Stimulated activated naive CD8-positive, alpha-beta T cell treated with anti-CD3 and anti-CD28 coated beads, Interleukin-15, Interleukin-2, amounts not matched to agents 100 ng/mL and 50 ng/mL, for 24 hours (primary cell): ENCODE measurements around the gene C11orf24.
A peak's percentile ranks its signal among the peaks of the same experiment; 100 is the strongest.
"Not testable (repeated sequence)": the region's sequence is repeated elsewhere in the genome, so short reads cannot be mapped to it uniquely, and the experiment has no call there.

ENCODE experiments used
- H3K27ac Mint-ChIP-seq: one replicate; pipeline ENCODE4 v1.8.0; 2021; ENCODE audit warnings: mild to moderate bottlenecking, mixed read lengths
- H3K27me3 Mint-ChIP-seq: one replicate; pipeline ENCODE4 v1.8.0; 2021; ENCODE audit warnings: mixed read lengths
- H3K36me3 Mint-ChIP-seq: one replicate; pipeline ENCODE4 v1.8.0; 2021; ENCODE audit warnings: low read depth, mixed read lengths
- H3K4me1 Mint-ChIP-seq: one replicate; pipeline ENCODE4 v1.8.0; 2021; ENCODE audit warnings: low read depth, mixed read lengths
- H3K4me3 Mint-ChIP-seq: one replicate; pipeline ENCODE4 v1.8.0; 2021; ENCODE audit warnings: mild to moderate bottlenecking, mixed read lengths
- H3K9me3 Mint-ChIP-seq: one replicate; pipeline ENCODE4 v1.8.0; 2021; ENCODE audit warnings: mixed read lengths

The C11orf24 gene

DNA sequence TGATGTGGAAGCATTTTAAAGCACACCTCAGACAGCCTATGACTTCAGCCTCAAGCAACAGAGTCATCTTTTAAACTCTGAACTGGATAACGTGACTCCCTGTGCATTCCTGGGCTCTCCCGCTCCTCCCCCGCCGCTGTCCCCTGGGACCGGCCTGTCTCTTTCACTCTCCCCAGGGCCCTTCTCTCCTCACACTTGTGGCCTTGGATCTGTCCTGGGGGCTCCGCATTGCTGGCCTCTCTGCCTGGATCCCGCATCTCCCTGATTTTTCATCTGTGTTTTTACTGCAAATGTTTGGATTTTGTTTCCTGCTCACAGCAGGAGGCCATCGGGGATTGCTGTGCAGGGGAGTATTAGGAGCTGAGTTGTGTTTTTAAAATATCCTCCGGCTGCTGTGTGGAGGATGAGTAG is 15.4 kb downstream of the C11orf24 start:
- Mint-ChIP-seq H3K4me3 (no peak overlapping the region), H3K36me3 (peaks cover 4% of the 10 kb centered on the region), H3K27ac (no peak overlapping the region), H3K27me3 (no peaks in the 10 kb centered on the region), H3K4me1 (peaks cover 5% of the 10 kb centered on the region), H3K9me3 (no peaks in the 10 kb centered on the region)

DNA sequence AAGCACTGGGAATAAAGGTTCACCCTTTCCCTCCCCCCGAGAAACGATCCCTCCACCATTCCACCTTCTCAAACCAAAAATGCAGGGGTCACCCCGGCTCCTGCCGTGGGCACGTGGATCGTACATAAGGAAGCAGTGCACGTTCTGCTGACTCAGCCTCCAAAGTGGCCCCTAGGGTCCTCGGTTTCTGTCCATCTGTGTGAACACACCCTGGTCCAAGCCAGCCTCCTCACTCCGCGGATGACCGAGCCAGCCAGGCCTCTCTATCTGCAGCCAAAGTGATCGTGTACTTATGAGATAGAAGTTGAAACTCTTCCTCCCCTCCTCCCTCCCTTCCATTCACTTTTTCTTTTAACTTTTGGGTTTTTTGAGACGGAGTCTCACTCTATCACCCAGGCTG is 16.2 kb downstream of the C11orf24 start:
- H3K27ac Mint-ChIP-seq: no peak overlapping the region
- H3K36me3 Mint-ChIP-seq: peaks cover 2% of the 10 kb centered on the region
- no peaks in the 10 kb centered on the region for H3K27me3 Mint-ChIP-seq
- no peak overlapping the region for H3K4me3 Mint-ChIP-seq
- peaks cover 5% of the 10 kb centered on the region for H3K4me1 Mint-ChIP-seq
- H3K9me3 Mint-ChIP-seq: no peaks in the 10 kb centered on the region

DNA sequence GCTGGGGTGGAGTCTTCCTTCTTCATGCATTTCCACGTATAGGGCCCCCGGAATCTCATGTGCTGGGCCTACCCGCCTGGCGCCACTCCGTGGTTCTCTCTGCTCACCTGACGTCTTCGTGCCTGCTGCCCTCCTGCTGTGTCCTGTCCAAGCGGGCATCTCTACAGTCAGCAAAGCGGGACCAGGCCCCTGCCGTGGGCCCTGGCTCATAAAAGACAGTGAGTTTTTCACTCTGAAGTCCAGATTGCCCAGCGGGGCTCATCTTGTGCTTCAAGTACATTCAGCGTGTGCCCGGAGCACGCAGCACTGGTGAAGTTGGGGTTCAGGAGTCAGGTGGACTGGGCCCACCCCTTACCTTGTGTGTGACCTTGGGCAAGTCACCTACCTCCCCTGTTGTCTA is 17.4 kb downstream of the C11orf24 start:
- Mint-ChIP-seq H3K9me3 (peaks cover 9% of the 10 kb centered on the region), H3K27me3 (no peaks in the 10 kb centered on the region), H3K4me1 (peaks cover 5% of the 10 kb centered on the region), H3K4me3 (no peak overlapping the region), H3K27ac (no peak overlapping the region), H3K36me3 (peaks cover 5% of the 10 kb centered on the region)

DNA sequence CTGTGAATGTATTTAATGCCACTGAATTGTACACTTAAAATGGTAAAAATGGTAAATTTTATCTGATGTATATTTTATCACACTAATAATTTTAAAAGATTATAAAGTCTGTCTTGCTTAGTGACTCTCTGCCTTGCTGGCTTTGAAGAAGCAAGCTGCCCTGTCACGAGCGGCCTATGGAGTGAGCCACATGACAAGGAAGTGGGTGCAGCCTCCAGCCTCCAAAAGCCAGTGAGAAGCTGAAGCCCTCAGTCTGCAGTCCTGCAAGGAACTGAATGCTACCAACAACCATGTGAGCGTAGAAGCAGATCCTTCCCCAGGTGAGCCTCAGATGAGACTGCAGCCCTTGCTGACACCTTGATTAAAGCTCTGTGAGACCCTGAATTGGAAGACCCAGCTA is 20.0 kb downstream of the C11orf24 start:
- Mint-ChIP-seq H3K4me1 (no peaks in the 10 kb centered on the region), H3K9me3 (peaks cover 12% of the 10 kb centered on the region), H3K27ac (no peak overlapping the region), H3K36me3 (peaks cover 7% of the 10 kb centered on the region), H3K27me3 (no peaks in the 10 kb centered on the region), H3K4me3 (no peak overlapping the region)

DNA sequence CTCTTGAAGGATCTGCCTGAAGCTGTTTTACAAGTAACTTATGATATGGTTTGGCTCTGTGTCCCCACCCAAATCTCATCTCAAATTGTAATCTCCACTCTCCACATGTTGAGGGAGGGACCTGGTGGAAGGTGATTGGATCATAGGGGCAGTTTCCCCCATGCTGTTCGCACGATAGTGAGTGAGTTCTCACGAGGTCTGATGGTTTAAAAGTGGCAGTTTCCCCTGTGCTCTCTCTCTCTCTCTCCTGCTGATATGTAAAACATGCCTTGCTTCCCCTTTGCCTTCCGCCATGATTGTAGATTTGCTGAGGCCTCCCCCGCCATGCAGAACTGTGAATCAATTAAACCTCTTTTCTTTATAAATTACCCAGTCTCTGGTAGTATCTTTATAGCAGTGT is 26.9 kb downstream of the C11orf24 start:
- not testable (repeated sequence) for H3K36me3 Mint-ChIP-seq, H3K27me3 Mint-ChIP-seq, H3K4me1 Mint-ChIP-seq, H3K4me3 Mint-ChIP-seq, H3K27ac Mint-ChIP-seq
- peaks cover 13% of the 10 kb centered on the region for H3K9me3 Mint-ChIP-seq

DNA sequence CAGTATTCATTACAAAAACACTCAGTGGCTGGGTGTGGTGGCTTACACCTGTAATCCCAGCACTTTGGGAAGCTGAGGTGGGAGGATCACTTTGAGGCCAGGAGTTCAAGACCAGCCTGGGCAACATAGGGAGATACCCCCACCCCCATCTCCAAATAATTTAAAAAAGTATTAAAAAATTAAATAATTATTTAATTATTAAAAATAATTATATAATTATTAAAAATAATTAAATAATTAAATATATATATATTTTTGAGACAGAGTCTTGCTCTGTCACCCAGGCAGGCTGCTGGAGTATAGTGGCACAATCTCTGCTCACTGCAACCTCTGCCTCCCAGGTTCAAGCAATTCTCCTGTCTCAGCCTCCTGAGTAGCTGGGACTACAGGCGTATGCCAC is 27.9 kb downstream of the C11orf24 start:
- not testable (repeated sequence) for H3K36me3 Mint-ChIP-seq, H3K4me1 Mint-ChIP-seq, H3K4me3 Mint-ChIP-seq, H3K27ac Mint-ChIP-seq, H3K27me3 Mint-ChIP-seq, H3K9me3 Mint-ChIP-seq

DNA sequence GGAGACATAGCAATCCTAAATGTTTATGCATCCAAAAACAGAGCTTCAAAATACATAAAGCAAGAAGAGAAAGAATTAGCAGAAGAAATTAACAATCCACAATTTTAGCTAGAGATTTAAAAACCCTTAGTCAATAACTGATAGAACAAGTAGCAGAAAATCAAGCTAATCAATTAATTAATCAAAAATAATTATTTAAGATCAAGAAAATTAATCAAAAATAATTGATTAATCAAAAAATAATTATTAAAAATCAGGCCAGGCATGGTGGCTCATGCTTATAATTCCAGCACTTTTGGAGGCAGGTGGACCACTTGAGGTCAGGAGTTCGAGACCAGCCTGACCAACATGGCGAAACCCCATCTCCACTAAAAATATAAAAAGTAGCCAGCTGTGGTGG is 29.2 kb downstream of the C11orf24 start:
- Mint-ChIP-seq H3K36me3 (no peaks in the 10 kb centered on the region), H3K4me3 (no peak overlapping the region), H3K27ac (no peak overlapping the region), H3K27me3 (peaks cover 2% of the 10 kb centered on the region), H3K9me3 (peaks cover 6% of the 10 kb centered on the region), H3K4me1 (no peaks in the 10 kb centered on the region)

DNA sequence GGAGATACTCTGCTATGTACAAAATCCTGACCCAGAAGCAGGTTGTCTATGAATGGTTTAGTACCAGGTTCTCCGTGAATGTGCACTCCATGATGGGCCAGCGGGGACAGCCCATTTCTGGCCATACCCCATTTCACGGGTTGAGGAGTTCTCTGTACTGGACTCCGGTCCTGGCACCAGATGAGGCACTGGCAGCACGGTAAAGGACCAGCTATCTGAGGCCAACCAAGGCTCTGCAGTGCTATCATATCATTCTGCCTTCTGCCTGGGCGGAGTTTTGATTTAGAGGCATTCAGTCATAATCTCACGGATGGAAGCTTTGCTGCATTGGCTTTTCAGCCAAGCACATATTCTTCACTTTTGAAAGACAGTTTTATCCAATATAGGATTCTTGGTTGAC is 40.2 kb downstream of the C11orf24 start:
- Mint-ChIP-seq H3K9me3 (peaks cover 15% of the 10 kb centered on the region), H3K27ac (no peak overlapping the region), H3K4me1 (no peaks in the 10 kb centered on the region), H3K27me3 (peaks cover 5% of the 10 kb centered on the region), H3K36me3 (peaks cover 6% of the 10 kb centered on the region), H3K4me3 (no peak overlapping the region)

DNA sequence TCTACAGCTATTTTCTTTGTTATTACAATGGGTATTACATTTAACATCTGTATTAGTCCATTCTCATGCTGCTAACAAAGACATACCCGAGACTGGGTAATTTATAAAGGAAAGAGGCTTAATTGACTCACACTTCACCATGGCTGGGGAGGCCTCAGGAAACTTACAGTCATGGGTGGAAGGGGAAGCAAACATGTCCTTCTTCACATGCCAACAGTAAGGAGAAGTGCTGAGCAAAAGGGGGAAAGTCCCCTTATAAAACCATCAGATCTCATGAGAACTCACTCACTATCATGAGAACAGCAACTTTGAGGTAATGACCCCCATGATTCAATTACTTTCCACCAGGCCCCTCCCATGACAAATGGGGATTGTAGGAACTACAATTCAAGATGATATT is 42.2 kb downstream of the C11orf24 start:
- no peaks in the 10 kb centered on the region for H3K4me1 Mint-ChIP-seq
- peaks cover 6% of the 10 kb centered on the region for H3K36me3 Mint-ChIP-seq
- H3K4me3 Mint-ChIP-seq: no peak overlapping the region
- peaks cover 15% of the 10 kb centered on the region for H3K9me3 Mint-ChIP-seq
- no peak overlapping the region for H3K27ac Mint-ChIP-seq
- peaks cover 5% of the 10 kb centered on the region for H3K27me3 Mint-ChIP-seq

DNA sequence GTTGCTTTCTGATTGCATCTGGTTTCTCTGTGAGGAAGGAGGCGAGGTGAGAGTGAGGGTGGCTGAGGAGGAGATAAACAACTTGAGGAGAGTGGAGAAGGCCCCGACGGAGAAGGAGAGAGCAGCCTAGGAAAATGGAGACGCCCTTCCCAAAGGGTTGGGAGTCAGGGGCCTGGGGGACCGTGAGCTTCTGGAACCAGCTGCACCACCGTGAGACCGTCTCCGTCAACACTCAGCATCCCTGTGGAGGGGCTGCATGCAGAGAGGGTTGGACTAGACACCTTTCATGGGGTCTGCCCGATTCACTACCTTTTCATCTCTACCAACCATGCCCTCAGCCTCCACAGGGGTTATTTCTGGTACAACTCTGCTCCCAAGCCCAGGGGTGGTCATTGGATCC is 45.4 kb downstream of the C11orf24 start:
- no peak overlapping the region for H3K27ac Mint-ChIP-seq
- H3K9me3 Mint-ChIP-seq: peaks cover 15% of the 10 kb centered on the region
- H3K36me3 Mint-ChIP-seq: peaks cover 6% of the 10 kb centered on the region
- H3K4me3 Mint-ChIP-seq: no peak overlapping the region
- H3K27me3 Mint-ChIP-seq: no peaks in the 10 kb centered on the region
- no peaks in the 10 kb centered on the region for H3K4me1 Mint-ChIP-seq

DNA sequence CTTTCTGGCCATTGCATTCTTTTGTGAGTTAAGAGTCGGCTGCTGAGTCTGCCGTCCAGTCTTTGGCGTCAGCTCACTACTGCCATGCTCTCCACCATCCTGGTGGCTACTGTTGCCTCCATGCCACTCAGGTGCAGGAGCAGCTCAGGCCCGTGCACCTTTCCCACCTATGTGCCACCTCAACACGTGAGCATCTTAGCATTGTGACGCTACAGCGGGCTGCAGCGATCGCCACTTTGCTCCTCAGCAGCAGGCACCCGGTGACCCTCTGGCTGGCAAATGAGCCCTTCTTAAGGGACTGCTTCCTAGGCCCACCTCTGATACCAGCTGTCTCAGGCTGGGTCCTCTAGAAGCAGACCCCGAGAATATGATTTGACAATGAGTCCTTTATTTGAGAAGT is 47.2 kb downstream of the C11orf24 start:
- H3K4me3 Mint-ChIP-seq: no peak overlapping the region
- no peaks in the 10 kb centered on the region for H3K4me1 Mint-ChIP-seq
- H3K9me3 Mint-ChIP-seq: peaks cover 10% of the 10 kb centered on the region
- H3K27ac Mint-ChIP-seq: no peak overlapping the region
- no peaks in the 10 kb centered on the region for H3K36me3 Mint-ChIP-seq
- H3K27me3 Mint-ChIP-seq: no peaks in the 10 kb centered on the region

DNA sequence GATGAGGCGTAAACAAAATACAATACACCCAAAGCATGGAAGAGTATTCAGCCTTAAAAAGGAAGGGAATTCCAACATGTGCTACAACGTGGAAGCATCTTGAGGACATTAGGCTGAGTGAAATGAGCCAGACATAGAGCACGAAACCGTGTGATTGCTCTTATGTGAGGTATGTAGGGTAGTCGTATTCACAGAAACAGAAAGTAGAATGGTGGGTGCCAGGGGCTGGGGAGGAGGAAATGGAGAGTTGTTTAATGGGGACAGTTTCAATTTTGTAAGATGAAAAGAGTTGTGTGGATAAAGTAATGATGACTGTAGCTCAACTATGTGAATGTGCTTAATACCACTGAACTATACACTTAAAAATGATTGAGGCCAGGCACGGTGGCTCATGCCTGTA is 48.5 kb downstream of the C11orf24 start:
- Mint-ChIP-seq H3K27ac (no peak overlapping the region), H3K4me3 (no peak overlapping the region), H3K36me3 (no peaks in the 10 kb centered on the region), H3K27me3 (no peaks in the 10 kb centered on the region), H3K4me1 (no peaks in the 10 kb centered on the region), H3K9me3 (no peaks in the 10 kb centered on the region)

DNA sequence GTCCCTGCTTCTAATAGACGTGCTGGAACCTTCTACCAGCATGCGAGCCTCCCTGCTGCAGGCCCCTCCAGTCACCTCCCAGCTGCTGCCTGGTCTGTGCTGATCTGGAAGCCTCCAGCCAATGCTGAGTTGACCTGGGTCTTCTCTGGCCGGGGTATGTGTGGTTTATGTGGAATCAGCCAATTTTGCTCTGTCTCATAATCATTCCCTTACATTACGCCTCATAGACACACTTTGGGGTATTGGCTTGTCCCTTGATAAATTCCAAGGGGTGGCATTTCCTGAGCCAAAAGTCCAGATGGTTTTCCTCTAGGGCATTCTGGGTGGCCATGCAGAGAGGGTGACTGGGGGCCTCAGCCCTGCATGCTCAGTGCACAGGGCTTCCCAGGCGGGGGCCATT is 50.4 kb downstream of the C11orf24 start:
- Mint-ChIP-seq H3K27ac (no peak overlapping the region), H3K36me3 (no peaks in the 10 kb centered on the region), H3K4me3 (no peak overlapping the region), H3K4me1 (no peaks in the 10 kb centered on the region), H3K27me3 (no peaks in the 10 kb centered on the region), H3K9me3 (no peaks in the 10 kb centered on the region)

DNA sequence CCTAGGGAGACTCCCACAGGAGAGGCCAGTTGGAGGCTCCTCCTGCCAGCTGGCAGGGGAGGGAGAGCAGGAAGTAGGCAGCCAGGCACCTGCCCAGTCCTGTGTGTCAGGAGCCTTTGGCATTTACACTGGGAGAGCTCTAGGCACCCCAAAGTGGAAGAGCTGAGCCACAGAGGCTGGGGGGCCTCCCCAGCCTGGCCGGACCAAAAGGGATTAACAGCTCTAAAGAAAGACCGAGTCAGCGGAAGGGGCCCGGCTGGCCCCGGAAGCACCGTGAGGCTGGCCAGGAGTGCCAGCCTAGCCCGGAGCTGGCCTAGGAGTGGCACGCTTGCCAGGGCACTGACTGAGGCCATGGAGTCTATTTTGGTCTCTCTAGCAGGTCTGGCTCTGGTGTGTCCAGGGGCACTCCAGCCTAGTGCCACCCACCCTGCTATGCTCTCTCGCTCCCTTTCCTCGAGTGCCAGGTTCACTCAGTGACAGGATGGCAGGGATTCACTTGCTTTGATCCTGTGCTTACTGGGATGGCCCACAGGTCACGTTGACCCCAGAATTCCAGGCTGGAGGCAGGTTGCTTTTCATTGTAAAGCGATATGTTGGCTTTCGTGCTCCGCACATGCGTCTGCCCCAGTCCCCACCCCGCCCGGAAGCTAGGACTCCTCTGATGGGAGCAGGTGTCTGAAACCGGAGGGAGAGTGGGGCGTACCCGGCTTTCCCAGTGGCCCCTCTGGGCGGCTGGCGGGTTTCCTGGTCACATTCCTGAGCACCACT is 55.4 kb downstream of the C11orf24 start:
- Mint-ChIP-seq H3K36me3 (no peaks in the 10 kb centered on the region), H3K27ac (no peak overlapping the region), H3K4me1 (peaks cover 24% of the 10 kb centered on the region), H3K9me3 (no peaks in the 10 kb centered on the region), H3K4me3 (no peak overlapping the region), H3K27me3 (peaks cover 14% of the 10 kb centered on the region)

DNA sequence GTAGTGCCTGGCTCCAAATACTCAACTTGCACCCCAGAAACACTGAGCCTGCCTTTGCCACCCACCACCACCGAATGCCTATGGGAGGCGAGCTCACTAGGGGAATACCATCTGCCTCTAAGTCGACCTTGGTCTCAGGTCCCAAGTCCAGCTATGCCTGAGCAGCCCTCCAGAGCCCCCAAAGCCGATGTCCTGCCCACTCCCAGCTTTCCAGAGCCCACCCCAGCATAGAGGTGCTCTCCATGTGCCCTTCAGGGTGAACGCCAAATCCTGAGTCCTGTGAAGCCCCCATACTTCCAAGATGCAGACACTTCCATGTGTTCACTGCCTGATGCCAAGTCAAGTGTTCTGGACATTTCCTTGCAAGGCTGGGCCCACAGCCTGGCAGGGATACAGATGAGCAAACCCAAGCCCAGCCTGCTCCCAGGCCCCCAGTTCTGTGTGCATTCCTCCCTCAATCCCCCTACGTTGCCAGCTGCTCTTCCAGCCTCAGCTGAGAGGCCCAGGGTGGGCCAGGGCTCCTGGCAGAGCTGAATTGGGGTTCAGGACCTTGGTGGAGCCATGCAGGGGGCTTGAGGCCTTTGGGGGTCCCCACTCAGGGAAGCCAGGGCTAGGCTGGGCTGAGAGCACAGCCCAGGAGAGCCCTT is 56.1 kb downstream of the C11orf24 start:
- no peak overlapping the region for H3K27ac Mint-ChIP-seq
- peak overlapping the region; percentile 70 for H3K4me3 Mint-ChIP-seq
- H3K4me1 Mint-ChIP-seq: peaks cover 31% of the 10 kb centered on the region
- H3K27me3 Mint-ChIP-seq: peaks cover 14% of the 10 kb centered on the region
- H3K9me3 Mint-ChIP-seq: no peaks in the 10 kb centered on the region
- no peaks in the 10 kb centered on the region for H3K36me3 Mint-ChIP-seq

DNA sequence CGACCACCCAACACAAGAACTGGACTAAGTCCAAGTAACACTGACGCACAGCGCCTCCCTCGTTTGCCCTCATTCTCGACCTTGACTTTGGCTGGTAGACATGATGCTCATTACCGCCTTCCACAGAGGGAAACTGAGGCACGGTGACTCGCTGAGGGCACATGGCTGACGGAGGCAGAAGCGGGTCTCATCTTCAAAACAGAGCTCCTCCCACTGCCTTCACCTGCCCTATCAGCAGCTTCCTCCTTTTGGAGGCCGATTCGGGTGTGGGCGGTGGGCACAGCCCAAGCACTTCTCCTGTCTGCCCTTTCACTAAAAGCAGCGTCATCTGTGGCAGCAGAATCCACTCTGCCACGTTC is 56.7 kb downstream of the C11orf24 start:
- peak overlapping the region; percentile 41 for H3K27ac Mint-ChIP-seq
- peak overlapping the region; percentile 70 for H3K4me3 Mint-ChIP-seq
- H3K9me3 Mint-ChIP-seq: no peaks in the 10 kb centered on the region
- H3K27me3 Mint-ChIP-seq: peaks cover 14% of the 10 kb centered on the region
- no peaks in the 10 kb centered on the region for H3K36me3 Mint-ChIP-seq
- peaks cover 37% of the 10 kb centered on the region for H3K4me1 Mint-ChIP-seq
